B cell (primary cell): ENCODE data around the gene CAMK2D. TPM values are rescaled to one million over a fixed set of nuclear protein-coding genes. Genes with fewer than 3 reads are reported as not detected.

ENCODE experiments used
- ATAC-seq: fragments of 200-7000 bp; cut with Tn5 transposase; one replicate; pipeline ENCODE4 v1.10.0; 2021; ENCODE audit warnings: low read depth, mild to moderate bottlenecking, moderate number of reproducible peaks, moderate library complexity
- CTCF ChIA-PET: fragments of 350-600 bp; sonication (Branson Sonifier 250); formaldehyde crosslinking; loops from one replicate; lab custom pipeline; 2021; ENCODE audit warnings: antibody characterized with exemption, inconsistent platforms; lab: Charles Lee
- POLR2A ChIA-PET: fragments of 350-600 bp; sonication (Branson Sonifier 250); formaldehyde crosslinking; loops from one replicate; lab custom pipeline; 2021; ENCODE audit warnings: antibody characterized with exemption; lab: Charles Lee
- DNase-seq: peaks from one replicate; pipeline ENCODE4 v3.0.0; 2013
- H2AFZ ChIP-seq: 2 replicates; pipeline ENCODE4 v1.6.1; 2012; ENCODE audit warnings: mild to moderate bottlenecking, low read depth, low read length; ENCODE audit not compliant: insufficient read depth, poor library complexity, severe bottlenecking
- H3K27ac ChIP-seq, 2 donors: 1 replicate in 1 of 2; 2 replicates in 1 of 2; pipeline ENCODE4 v1.5.1; 2012 to 2013; ENCODE audit warnings: low read length in 2 of 2, mild to moderate bottlenecking in 2 of 2, moderate library complexity in 1 of 2
- H3K27me3 ChIP-seq, 4 experiments: fragments of 200-600 bp in 1 of 4; sonication (generic) in 1 of 4; replicated peaks in 1 of 4; 1 replicate in 2 of 4; 2 replicates in 2 of 4; pipeline versions ENCODE4 v1.6.1 to v1.7.0; 2013 to 2016; ENCODE audit warnings: low read length in 3 of 4, mild to moderate bottlenecking in 2 of 4, mixed read lengths in 1 of 4, moderate library complexity in 1 of 4; ENCODE audit not compliant: insufficient read depth in 4 of 4, control insufficient read depth in 3 of 4; ENCODE audit errors: control extremely low read depth in 1 of 4
- H3K36me3 ChIP-seq, 2 experiments: replicated peaks in 1 of 2; 1 replicate in 1 of 2; 2 replicates in 1 of 2; pipeline versions ENCODE4 v1.6.1 to v1.7.1; 2013; ENCODE audit warnings: low read length in 1 of 2; ENCODE audit not compliant: insufficient read depth in 2 of 2, control insufficient read depth in 1 of 2; ENCODE audit errors: control extremely low read depth in 1 of 2, extremely low read depth in 1 of 2
- H3K4me1 ChIP-seq, 2 donors: fragments of 200-600 bp in 1 of 2; sonication (generic) in 1 of 2; 1 replicate in 1 of 2; 2 replicates in 1 of 2; pipeline versions ENCODE4 v1.5.1 to v1.6.1; 2013 to 2017; ENCODE audit warnings: low read length in 2 of 2; ENCODE audit not compliant: control insufficient read depth in 2 of 2, insufficient read depth in 2 of 2
- H3K4me2 ChIP-seq: replicated peaks from 2 replicates; pipeline ENCODE3; 2012; ENCODE audit warnings: mild to moderate bottlenecking, low read depth, low read length; ENCODE audit not compliant: poor library complexity, severe bottlenecking
- H3K4me3 ChIP-seq, 5 experiments: fragments of 200-600 bp in 1 of 5; sonication (generic) in 1 of 5; 1 replicate in 3 of 5; 2 replicates in 2 of 5; pipeline versions ENCODE4 v1.5.1 to v1.7.0; 2011 to 2016; ENCODE audit warnings: low read length in 4 of 5, mild to moderate bottlenecking in 4 of 5, low read depth in 2 of 5, control low read depth in 1 of 5, moderate library complexity in 1 of 5; ENCODE audit not compliant: insufficient read depth in 1 of 5; ENCODE audit errors: control extremely low read depth in 1 of 5, extremely low read depth in 1 of 5
- H3K79me2 ChIP-seq: fragments of 200-600 bp; sonication (generic); one replicate; pipeline ENCODE4 v1.6.0; 2016; ENCODE audit warnings: low read length; ENCODE audit not compliant: control insufficient read depth, insufficient read depth
- H3K9ac ChIP-seq: fragments of 200-600 bp; sonication (generic); 2 replicates; pipeline ENCODE4 v1.6.1; 2017; ENCODE audit warnings: mild to moderate bottlenecking, low read length, moderate library complexity
- H3K9me3 ChIP-seq, 3 donors: one replicate each; pipeline versions ENCODE4 v1.6.1 to v1.7.1; 2013; ENCODE audit warnings: low read length in 2 of 3; ENCODE audit not compliant: control insufficient read depth in 2 of 3, insufficient read depth in 1 of 3; ENCODE audit errors: control extremely low read depth in 1 of 3
- H4K20me1 ChIP-seq: 2 replicates; pipeline ENCODE4 v1.6.0; 2012; ENCODE audit warnings: mild to moderate bottlenecking, low read length; ENCODE audit not compliant: insufficient read depth, control insufficient read depth, poor library complexity, severe bottlenecking
- H3K27ac Mint-ChIP-seq: one replicate; pipeline ENCODE4 v1.8.0; 2021; ENCODE audit warnings: mixed read lengths
- H3K27me3 Mint-ChIP-seq: one replicate; pipeline ENCODE4 v1.8.0; 2021; ENCODE audit warnings: mixed read lengths
- H3K4me1 Mint-ChIP-seq: one replicate; pipeline ENCODE4 v1.8.0; 2021; ENCODE audit warnings: mixed read lengths
- H3K4me3 Mint-ChIP-seq: one replicate; pipeline ENCODE4 v1.8.0; 2021; ENCODE audit warnings: mixed read lengths
- H3K9me3 Mint-ChIP-seq: one replicate; pipeline ENCODE4 v1.8.0; 2022; ENCODE audit warnings: mixed read lengths; ENCODE audit not compliant: insufficient read depth
- CTCF ChIP-seq: fragments of 200-600 bp; IDR thresholded peaks from one replicate; pipeline ENCODE4 v1.8.0; 2022; ENCODE audit warnings: antibody characterized with exemption, mild to moderate bottlenecking
- EZH2 ChIP-seq: IDR thresholded peaks from 2 replicates; pipeline ENCODE4 v1.6.1; 2012; ENCODE audit warnings: borderline replicate concordance, low read depth, mild to moderate bottlenecking, moderate library complexity, low read length; ENCODE audit not compliant: insufficient read depth, poor library complexity, severe bottlenecking
- WGBS: methylation state at CpG from one replicate; pipeline ENCODE4 v1.1.5; 2013; ENCODE audit warnings: missing lambda C conversion rate; ENCODE audit not compliant: insufficient coverage; 5-methylcytosine and 5-hydroxymethylcytosine counted together
- intact Hi-C: fragments of 100-400 bp; cut with micrococcal nuclease; formaldehyde crosslinking; loops from one replicate; pipeline ENCODE4 v1.10.0; 2022
- polyA plus RNA-seq: library from polyadenylated mRNA; depleted of rRNA; stranded (reverse); fragments of >200 nt; gene quantifications from 2 replicates; pipeline ENCODE4 v1.2.3, GENCODE V29; 2012
- total RNA-seq, 2 donors: library from RNA; stranded (reverse); fragments of 120-200 nt in 1 of 2; gene quantifications; 1 replicate in 1 of 2; 2 replicates in 1 of 2; pipeline versions ENCODE4 v1.2.3 to v1.2.4, GENCODE V29; 2013 to 2022

CAMK2D gene
- total and polyA plus RNA-seq, 2 donors (not counting 1 experiment from before 2014, with no cell fraction given) = 26.3 to 57.0 TPM

- no peaks in the 10 kb centered on the region for H3K4me1 ChIP-seq
- H3K36me3 ChIP-seq = peaks cover 0 to 22% of the 10 kb centered on the region in 2 experiments
- H4K20me1 ChIP-seq = no peaks in the 10 kb centered on the region
- no peak for TF ChIP-seq CTCF
- no peak for TF ChIP-seq EZH2
- ChIA-PET POLR2A (no interaction called here), CTCF (no interaction called here)
- ATAC-seq = no peak
- Mint-ChIP-seq H3K27ac (no peak overlapping the region), H3K4me3 (no peak overlapping the region), H3K9me3 (no peaks in the 10 kb centered on the region), H3K4me1 (peaks cover 11% of the 10 kb centered on the region), H3K27me3 (no peaks in the 10 kb centered on the region)
- no CpG with 5 or more reads among the region's 1 CpG for WGBS
- no peak for DNase-seq
- no peak overlapping the region for H2AFZ ChIP-seq
- no peaks in the 10 kb centered on the region for H3K9me3 ChIP-seq
- H3K79me2 ChIP-seq = no peaks in the 10 kb centered on the region
- no peak overlapping the region for H3K9ac ChIP-seq
- no peaks in the 10 kb centered on the region for H3K27me3 ChIP-seq
- no peak overlapping the region for H3K4me3 ChIP-seq
- intact Hi-C loops = no loop called here
- H3K27ac ChIP-seq = no peak overlapping the region
- H3K4me2 ChIP-seq = no peak overlapping the region
These were observed 309.4 kb downstream of the CAMK2D start for GRCh38 chr4:113452152-113452551.

- Mint-ChIP-seq H3K4me1 (peaks cover 11% of the 10 kb centered on the region), H3K27me3 (no peaks in the 10 kb centered on the region), H3K27ac (no peak overlapping the region), H3K9me3 (no peaks in the 10 kb centered on the region), H3K4me3 (no peak overlapping the region)
- Histone ChIP-seq H3K27me3 (no peaks in the 10 kb centered on the region), H3K9me3 (no peaks in the 10 kb centered on the region), H3K4me2 (no peak overlapping the region), H3K4me1 (no peaks in the 10 kb centered on the region), H3K79me2 (no peaks in the 10 kb centered on the region), H3K27ac (no peak overlapping the region), H3K9ac (no peak overlapping the region), H2AFZ (no peak overlapping the region), H3K4me3 (no peak overlapping the region), H4K20me1 (no peaks in the 10 kb centered on the region), H3K36me3 (peaks cover 0 to 11% of the 10 kb centered on the region in 2 experiments)
- TF ChIP-seq CTCF (no peak), EZH2 (no peak)
- intact Hi-C loops = no loop called here
- ChIA-PET POLR2A (no interaction called here), CTCF (interaction anchor here (0.5 to 1.1 kb wide), 2 partner anchors 38 to 56 kb away, joined by 3 to 6 read pairs; no protein-coding TSS in a partner anchor)
- WGBS = 100% methylated on average over 2 of the region's 5 CpGs
- ATAC-seq = no peak
- DNase-seq = no peak
These were observed 311.1 kb downstream of the CAMK2D start for GRCh38 chr4:113450295-113451080.
